SK-N-SH (cell line): Measurements from ENCODE around the gene AHNAK2.

Source experiments
- EP300 ChIP-seq, 2 experiments: IDR thresholded peaks; 2 replicates each; pipeline versions ENCODE4 v1.4.0 to v1.6.1; 2012; ENCODE audit warnings: borderline replicate concordance in 1 of 2, low read depth in 1 of 2, low read length in 1 of 2
- EZH2phosphoT487 ChIP-seq: fragments of 200-600 bp; sonication (generic); IDR thresholded peaks from 2 replicates; pipeline ENCODE4 v1.6.1; 2017; ENCODE audit warnings: low read depth, mixed run types, mild to moderate bottlenecking, antibody characterized with exemption, moderate library complexity, borderline replicate concordance
- FOXM1 ChIP-seq: IDR thresholded peaks from 2 replicates; pipeline ENCODE4 v1.4.0; 2012; ENCODE audit warnings: low read depth, mild to moderate bottlenecking
- GABPA ChIP-seq: IDR thresholded peaks from 2 replicates; pipeline ENCODE4 v1.4.0; 2012; ENCODE audit warnings: low read depth, mild to moderate bottlenecking
- POLR2AphosphoS5 ChIP-seq: IDR thresholded peaks from 2 replicates; pipeline ENCODE4 v1.6.1; 2012; ENCODE audit warnings: low read depth, low read length
- TEAD4 ChIP-seq: IDR thresholded peaks from 2 replicates; pipeline ENCODE4 v1.4.0; 2012; ENCODE audit warnings: mild to moderate bottlenecking, borderline replicate concordance; ENCODE audit not compliant: insufficient read depth
- YY1 ChIP-seq: IDR thresholded peaks from 2 replicates; pipeline ENCODE4 v1.4.0; 2012; ENCODE audit warnings: low read depth, mild to moderate bottlenecking
- TF ChIP-seq, protein P1 (sequence below): IDR thresholded peaks from 2 replicates; pipeline ENCODE4 v1.4.0; 2012; ENCODE audit warnings: low read depth, borderline replicate concordance
- TF ChIP-seq, protein P2 (sequence below): fragments of 200-600 bp; sonication (generic); IDR thresholded peaks from 2 replicates; pipeline ENCODE4 v1.6.1; 2017; ENCODE audit warnings: antibody characterized with exemption, mild to moderate bottlenecking, moderate library complexity
- TF ChIP-seq, protein P3 (sequence below): IDR thresholded peaks from 2 replicates; pipeline ENCODE4 v1.6.1; 2012; ENCODE audit warnings: mild to moderate bottlenecking, low read depth, low read length, moderate library complexity

DNA sequence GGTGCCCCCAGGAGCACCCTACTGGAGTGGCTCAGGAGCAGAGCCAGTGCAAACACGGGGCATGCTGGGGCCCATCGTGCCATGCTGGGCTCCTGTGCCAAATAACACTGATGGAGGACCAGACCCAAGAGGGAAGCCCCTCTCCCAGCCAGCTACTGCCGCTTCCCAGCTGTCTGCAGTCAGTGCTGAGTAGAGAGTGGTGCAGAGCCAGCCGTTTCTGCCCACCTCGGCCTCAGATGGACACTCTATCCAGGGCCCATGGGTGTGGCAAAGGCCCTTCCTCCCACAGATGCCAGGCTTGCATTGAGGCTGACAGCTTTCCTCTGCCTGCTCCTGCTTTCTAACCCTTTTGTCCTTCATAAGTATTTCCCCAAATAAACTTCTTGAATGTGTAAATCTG is 20.6 kb upstream of the AHNAK2 start:
- TF ChIP-seq, protein P1, sequence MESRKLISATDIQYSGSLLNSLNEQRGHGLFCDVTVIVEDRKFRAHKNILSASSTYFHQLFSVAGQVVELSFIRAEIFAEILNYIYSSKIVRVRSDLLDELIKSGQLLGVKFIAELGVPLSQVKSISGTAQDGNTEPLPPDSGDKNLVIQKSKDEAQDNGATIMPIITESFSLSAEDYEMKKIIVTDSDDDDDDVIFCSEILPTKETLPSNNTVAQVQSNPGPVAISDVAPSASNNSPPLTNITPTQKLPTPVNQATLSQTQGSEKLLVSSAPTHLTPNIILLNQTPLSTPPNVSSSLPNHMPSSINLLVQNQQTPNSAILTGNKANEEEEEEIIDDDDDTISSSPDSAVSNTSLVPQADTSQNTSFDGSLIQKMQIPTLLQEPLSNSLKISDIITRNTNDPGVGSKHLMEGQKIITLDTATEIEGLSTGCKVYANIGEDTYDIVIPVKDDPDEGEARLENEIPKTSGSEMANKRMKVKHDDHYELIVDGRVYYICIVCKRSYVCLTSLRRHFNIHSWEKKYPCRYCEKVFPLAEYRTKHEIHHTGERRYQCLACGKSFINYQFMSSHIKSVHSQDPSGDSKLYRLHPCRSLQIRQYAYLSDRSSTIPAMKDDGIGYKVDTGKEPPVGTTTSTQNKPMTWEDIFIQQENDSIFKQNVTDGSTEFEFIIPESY, result no peak
- TF ChIP-seq, protein P2, sequence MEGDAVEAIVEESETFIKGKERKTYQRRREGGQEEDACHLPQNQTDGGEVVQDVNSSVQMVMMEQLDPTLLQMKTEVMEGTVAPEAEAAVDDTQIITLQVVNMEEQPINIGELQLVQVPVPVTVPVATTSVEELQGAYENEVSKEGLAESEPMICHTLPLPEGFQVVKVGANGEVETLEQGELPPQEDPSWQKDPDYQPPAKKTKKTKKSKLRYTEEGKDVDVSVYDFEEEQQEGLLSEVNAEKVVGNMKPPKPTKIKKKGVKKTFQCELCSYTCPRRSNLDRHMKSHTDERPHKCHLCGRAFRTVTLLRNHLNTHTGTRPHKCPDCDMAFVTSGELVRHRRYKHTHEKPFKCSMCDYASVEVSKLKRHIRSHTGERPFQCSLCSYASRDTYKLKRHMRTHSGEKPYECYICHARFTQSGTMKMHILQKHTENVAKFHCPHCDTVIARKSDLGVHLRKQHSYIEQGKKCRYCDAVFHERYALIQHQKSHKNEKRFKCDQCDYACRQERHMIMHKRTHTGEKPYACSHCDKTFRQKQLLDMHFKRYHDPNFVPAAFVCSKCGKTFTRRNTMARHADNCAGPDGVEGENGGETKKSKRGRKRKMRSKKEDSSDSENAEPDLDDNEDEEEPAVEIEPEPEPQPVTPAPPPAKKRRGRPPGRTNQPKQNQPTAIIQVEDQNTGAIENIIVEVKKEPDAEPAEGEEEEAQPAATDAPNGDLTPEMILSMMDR, result no peak
- TF ChIP-seq TEAD4, result no peak
- TF ChIP-seq POLR2AphosphoS5, result no peak
- no peak for TF ChIP-seq YY1
- no peak for TF ChIP-seq FOXM1
- TF ChIP-seq, protein P3, sequence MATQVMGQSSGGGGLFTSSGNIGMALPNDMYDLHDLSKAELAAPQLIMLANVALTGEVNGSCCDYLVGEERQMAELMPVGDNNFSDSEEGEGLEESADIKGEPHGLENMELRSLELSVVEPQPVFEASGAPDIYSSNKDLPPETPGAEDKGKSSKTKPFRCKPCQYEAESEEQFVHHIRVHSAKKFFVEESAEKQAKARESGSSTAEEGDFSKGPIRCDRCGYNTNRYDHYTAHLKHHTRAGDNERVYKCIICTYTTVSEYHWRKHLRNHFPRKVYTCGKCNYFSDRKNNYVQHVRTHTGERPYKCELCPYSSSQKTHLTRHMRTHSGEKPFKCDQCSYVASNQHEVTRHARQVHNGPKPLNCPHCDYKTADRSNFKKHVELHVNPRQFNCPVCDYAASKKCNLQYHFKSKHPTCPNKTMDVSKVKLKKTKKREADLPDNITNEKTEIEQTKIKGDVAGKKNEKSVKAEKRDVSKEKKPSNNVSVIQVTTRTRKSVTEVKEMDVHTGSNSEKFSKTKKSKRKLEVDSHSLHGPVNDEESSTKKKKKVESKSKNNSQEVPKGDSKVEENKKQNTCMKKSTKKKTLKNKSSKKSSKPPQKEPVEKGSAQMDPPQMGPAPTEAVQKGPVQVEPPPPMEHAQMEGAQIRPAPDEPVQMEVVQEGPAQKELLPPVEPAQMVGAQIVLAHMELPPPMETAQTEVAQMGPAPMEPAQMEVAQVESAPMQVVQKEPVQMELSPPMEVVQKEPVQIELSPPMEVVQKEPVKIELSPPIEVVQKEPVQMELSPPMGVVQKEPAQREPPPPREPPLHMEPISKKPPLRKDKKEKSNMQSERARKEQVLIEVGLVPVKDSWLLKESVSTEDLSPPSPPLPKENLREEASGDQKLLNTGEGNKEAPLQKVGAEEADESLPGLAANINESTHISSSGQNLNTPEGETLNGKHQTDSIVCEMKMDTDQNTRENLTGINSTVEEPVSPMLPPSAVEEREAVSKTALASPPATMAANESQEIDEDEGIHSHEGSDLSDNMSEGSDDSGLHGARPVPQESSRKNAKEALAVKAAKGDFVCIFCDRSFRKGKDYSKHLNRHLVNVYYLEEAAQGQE, result no peak
- no peak for TF ChIP-seq EP300 (IDR thresholded peaks at IDR 0.05; ENCODE audit: borderline replicate concordance in 1 of 2, low read depth in 1 of 2, low read length in 1 of 2)
- TF ChIP-seq EZH2phosphoT487, result no peak
- no peak for TF ChIP-seq GABPA
